SK-N-SH treated with all-trans-retinoic acid at 6 μM for 48 hours (cell line): ENCODE data around the gene TLE2.

ENCODE experiments used
- ATAC-seq: fragments of 200-7000 bp; cut with Tn5 transposase; 3 replicates; pipeline ENCODE4 v1.9.1; 2020; ENCODE audit warnings: mild to moderate bottlenecking, moderate library complexity
- ARNTL ChIP-seq: fragments of 450-650 bp; formaldehyde crosslinking; IDR thresholded peaks from 2 replicates; pipeline ENCODE4 v1.5.0; 2020; ENCODE audit warnings: low read depth, mild to moderate bottlenecking, moderate library complexity, borderline replicate concordance
- BACH2 ChIP-seq: fragments of 250-450 bp; sonication (Bioruptor Pico); IDR thresholded peaks from 2 replicates; pipeline ENCODE4 v1.9.0; 2021; ENCODE audit warnings: mild to moderate bottlenecking, borderline replicate concordance
- CSDC2 ChIP-seq: fragments of 250-450 bp; sonication (Bioruptor Pico); IDR thresholded peaks from 2 replicates; pipeline ENCODE4 v1.5.0; 2020; ENCODE audit warnings: mild to moderate bottlenecking, moderate library complexity
- ESRRG ChIP-seq: fragments of 250-450 bp; sonication (Bioruptor Pico); IDR thresholded peaks from 2 replicates; pipeline ENCODE4 v1.6.1; 2021; ENCODE audit warnings: mild to moderate bottlenecking
- GLIS3 ChIP-seq: fragments of 250-450 bp; sonication (Bioruptor Pico); IDR thresholded peaks from 2 replicates; pipeline ENCODE4 v1.5.0; 2020; ENCODE audit warnings: mild to moderate bottlenecking, moderate library complexity
- ISL1 ChIP-seq: fragments of 250-450 bp; sonication (Bioruptor Pico); IDR thresholded peaks from 2 replicates; pipeline ENCODE4 v2.1.2; 2022; ENCODE audit warnings: mild to moderate bottlenecking, moderate library complexity
- OSR1 ChIP-seq: fragments of 250-450 bp; sonication (Bioruptor Pico); IDR thresholded peaks from 2 replicates; pipeline ENCODE4 v1.8.0; 2022; ENCODE audit warnings: moderate library complexity, mild to moderate bottlenecking, inconsistent platforms
- PATZ1 ChIP-seq: fragments of 250-450 bp; sonication (Bioruptor Pico); IDR thresholded peaks from 2 replicates; pipeline ENCODE4 v1.8.0; 2020; ENCODE audit warnings: mild to moderate bottlenecking, moderate library complexity, borderline replicate concordance
- POU6F1 ChIP-seq: fragments of 250-450 bp; sonication (Bioruptor Pico); IDR thresholded peaks from 2 replicates; pipeline ENCODE4 v1.8.0; 2021; ENCODE audit warnings: low read depth, mild to moderate bottlenecking, moderate library complexity, borderline replicate concordance
- SNAI2 ChIP-seq: fragments of 250-450 bp; sonication (Bioruptor Pico); IDR thresholded peaks from 2 replicates; pipeline ENCODE4 v1.5.0; 2020; ENCODE audit warnings: mild to moderate bottlenecking, moderate library complexity
- TOX ChIP-seq: fragments of 250-450 bp; sonication (Bioruptor Pico); IDR thresholded peaks from 2 replicates; pipeline ENCODE4 v1.8.0; 2021; ENCODE audit warnings: mild to moderate bottlenecking, moderate library complexity, borderline replicate concordance
- ZC3H10 ChIP-seq: fragments of 250-450 bp; sonication (Bioruptor Pico); IDR thresholded peaks from 2 replicates; pipeline ENCODE4 v1.5.1; 2021; ENCODE audit warnings: mild to moderate bottlenecking, moderate library complexity
- ZFP3 ChIP-seq: fragments of 250-450 bp; sonication (Bioruptor Pico); IDR thresholded peaks from 2 replicates; pipeline ENCODE4 v1.5.0; 2020; ENCODE audit warnings: mild to moderate bottlenecking, moderate library complexity
- ZFP30 ChIP-seq: fragments of 450-650 bp; formaldehyde crosslinking; IDR thresholded peaks from 2 replicates; pipeline ENCODE4 v1.5.0; 2022; ENCODE audit warnings: mild to moderate bottlenecking, moderate library complexity
- ZNF565 ChIP-seq: fragments of 450-650 bp; formaldehyde crosslinking; conservative IDR thresholded peaks from 2 replicates; pipeline ENCODE4 v1.5.0; 2020; ENCODE audit warnings: low read depth, mild to moderate bottlenecking, moderate library complexity
- ZNF70 ChIP-seq: fragments of 450-650 bp; formaldehyde crosslinking; IDR thresholded peaks from 2 replicates; pipeline ENCODE4 v1.5.0; 2020; ENCODE audit warnings: mild to moderate bottlenecking, moderate library complexity
- TF ChIP-seq, protein P1 (sequence below): fragments of 250-450 bp; sonication (Bioruptor Pico); IDR thresholded peaks from 2 replicates; pipeline ENCODE4 v1.5.1; 2021; ENCODE audit warnings: mild to moderate bottlenecking, moderate library complexity
- TF ChIP-seq, protein P2 (sequence below): fragments of 250-450 bp; sonication (Bioruptor Pico); IDR thresholded peaks from 2 replicates; pipeline ENCODE4 v1.5.0; 2020; ENCODE audit warnings: mild to moderate bottlenecking, moderate library complexity

TLE2 gene

GRCh38 chr19:3068071-3068470 is 39.0 kb upstream of the TLE2 start:
- TF ChIP-seq ZFP30 (no peak), ESRRG (no peak), SNAI2 (CRISPR knock-in tag) (no peak), GLIS3 (no peak), ZNF70 (CRISPR knock-in tag) (no peak), ARNTL (no peak)
- TF ChIP-seq, protein P1, sequence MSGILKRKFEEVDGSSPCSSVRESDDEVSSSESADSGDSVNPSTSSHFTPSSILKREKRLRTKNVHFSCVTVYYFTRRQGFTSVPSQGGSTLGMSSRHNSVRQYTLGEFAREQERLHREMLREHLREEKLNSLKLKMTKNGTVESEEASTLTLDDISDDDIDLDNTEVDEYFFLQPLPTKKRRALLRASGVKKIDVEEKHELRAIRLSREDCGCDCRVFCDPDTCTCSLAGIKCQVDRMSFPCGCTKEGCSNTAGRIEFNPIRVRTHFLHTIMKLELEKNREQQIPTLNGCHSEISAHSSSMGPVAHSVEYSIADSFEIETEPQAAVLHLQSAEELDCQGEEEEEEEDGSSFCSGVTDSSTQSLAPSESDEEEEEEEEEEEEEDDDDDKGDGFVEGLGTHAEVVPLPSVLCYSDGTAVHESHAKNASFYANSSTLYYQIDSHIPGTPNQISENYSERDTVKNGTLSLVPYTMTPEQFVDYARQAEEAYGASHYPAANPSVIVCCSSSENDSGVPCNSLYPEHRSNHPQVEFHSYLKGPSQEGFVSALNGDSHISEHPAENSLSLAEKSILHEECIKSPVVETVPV (CRISPR knock-in tag): no peak
- TF ChIP-seq, all 23 proteins: peak for 0
- ATAC-seq: no peak; the same call in 2 of the 3 replicates

- no peak for TF ChIP-seq ZC3H10 (CRISPR knock-in tag)
- TF ChIP-seq ZNF565: no peak
- TF ChIP-seq POU6F1 (CRISPR knock-in tag): no peak
- no peak for TF ChIP-seq OSR1
- TF ChIP-seq PATZ1 (CRISPR knock-in tag): no peak
- TF ChIP-seq TOX (CRISPR knock-in tag): no peak
- no peak for TF ChIP-seq CSDC2 (CRISPR knock-in tag)
- no peak for ATAC-seq
Measured at GRCh38 chr19:3067563-3067962, 38.5 kb upstream of the TLE2 start.

DNA sequence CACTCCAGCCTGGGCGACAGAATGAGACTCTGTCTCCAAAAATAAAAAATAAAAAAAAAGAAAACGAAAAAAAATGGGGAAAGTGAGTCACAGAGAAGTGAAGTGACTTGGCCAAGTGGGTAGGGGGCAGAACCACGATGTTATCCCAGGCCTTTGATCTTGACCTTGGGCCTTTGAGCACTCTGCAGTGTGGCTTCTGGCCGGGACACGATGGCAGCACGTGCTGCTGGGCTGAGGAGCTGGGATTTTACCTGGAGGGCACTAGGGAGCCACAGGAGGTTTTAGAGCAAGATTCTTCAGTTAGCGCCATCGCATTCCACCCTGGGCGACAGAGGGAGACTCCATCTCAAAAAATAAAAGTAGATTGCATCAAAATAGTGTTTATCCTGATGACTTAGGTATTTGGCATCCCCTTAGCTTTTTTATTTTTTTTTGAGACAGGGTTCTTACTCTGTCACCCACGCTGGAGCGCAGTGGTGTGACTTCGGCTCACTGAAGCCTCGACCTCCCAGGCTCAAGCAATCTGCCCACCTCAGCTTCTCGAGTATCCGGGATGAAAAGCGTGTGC is 37.5 kb upstream of the TLE2 start:
- TF ChIP-seq, protein P2, sequence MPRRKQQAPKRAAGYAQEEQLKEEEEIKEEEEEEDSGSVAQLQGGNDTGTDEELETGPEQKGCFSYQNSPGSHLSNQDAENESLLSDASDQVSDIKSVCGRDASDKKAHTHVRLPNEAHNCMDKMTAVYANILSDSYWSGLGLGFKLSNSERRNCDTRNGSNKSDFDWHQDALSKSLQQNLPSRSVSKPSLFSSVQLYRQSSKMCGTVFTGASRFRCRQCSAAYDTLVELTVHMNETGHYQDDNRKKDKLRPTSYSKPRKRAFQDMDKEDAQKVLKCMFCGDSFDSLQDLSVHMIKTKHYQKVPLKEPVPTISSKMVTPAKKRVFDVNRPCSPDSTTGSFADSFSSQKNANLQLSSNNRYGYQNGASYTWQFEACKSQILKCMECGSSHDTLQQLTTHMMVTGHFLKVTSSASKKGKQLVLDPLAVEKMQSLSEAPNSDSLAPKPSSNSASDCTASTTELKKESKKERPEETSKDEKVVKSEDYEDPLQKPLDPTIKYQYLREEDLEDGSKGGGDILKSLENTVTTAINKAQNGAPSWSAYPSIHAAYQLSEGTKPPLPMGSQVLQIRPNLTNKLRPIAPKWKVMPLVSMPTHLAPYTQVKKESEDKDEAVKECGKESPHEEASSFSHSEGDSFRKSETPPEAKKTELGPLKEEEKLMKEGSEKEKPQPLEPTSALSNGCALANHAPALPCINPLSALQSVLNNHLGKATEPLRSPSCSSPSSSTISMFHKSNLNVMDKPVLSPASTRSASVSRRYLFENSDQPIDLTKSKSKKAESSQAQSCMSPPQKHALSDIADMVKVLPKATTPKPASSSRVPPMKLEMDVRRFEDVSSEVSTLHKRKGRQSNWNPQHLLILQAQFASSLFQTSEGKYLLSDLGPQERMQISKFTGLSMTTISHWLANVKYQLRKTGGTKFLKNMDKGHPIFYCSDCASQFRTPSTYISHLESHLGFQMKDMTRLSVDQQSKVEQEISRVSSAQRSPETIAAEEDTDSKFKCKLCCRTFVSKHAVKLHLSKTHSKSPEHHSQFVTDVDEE: no peak
- TF ChIP-seq OSR1: no peak
- TF ChIP-seq TOX (CRISPR knock-in tag): no peak
- no peak for TF ChIP-seq ARNTL
- TF ChIP-seq SNAI2 (CRISPR knock-in tag): no peak
- no peak for TF ChIP-seq ISL1

GRCh38 chr19:3065675-3066357 is 36.7 kb upstream of the TLE2 start:
- ATAC-seq: no peak
- no peak for TF ChIP-seq BACH2 (CRISPR knock-in tag)
- TF ChIP-seq CSDC2 (CRISPR knock-in tag): no peak
- no peak for TF ChIP-seq ZFP30
- TF ChIP-seq ZFP3 (CRISPR knock-in tag): no peak
- TF ChIP-seq PATZ1 (CRISPR knock-in tag): no peak
- TF ChIP-seq OSR1: no peak
- TF ChIP-seq, protein P2: no peak

More for the DNA sequence above, 37.5 kb upstream of the TLE2 start:
- ATAC-seq: no peak
